GM08714 (cell line): Measurements from ENCODE around the gene ARL4A.

ENCODE experiments used
- H3K4me3 ChIP-seq: fragments of 200-500 bp; sonication (Bioruptor generic); 2 replicates; pipeline ENCODE4 v1.5.1; 2014; ENCODE audit warnings: mild to moderate bottlenecking, low read length, inconsistent platforms
- ZNF274 ChIP-seq: IDR thresholded peaks from 2 replicates; pipeline ENCODE4 v1.6.1; 2012; ENCODE audit warnings: mild to moderate bottlenecking, low read depth, low read length

ARL4A gene

DNA sequence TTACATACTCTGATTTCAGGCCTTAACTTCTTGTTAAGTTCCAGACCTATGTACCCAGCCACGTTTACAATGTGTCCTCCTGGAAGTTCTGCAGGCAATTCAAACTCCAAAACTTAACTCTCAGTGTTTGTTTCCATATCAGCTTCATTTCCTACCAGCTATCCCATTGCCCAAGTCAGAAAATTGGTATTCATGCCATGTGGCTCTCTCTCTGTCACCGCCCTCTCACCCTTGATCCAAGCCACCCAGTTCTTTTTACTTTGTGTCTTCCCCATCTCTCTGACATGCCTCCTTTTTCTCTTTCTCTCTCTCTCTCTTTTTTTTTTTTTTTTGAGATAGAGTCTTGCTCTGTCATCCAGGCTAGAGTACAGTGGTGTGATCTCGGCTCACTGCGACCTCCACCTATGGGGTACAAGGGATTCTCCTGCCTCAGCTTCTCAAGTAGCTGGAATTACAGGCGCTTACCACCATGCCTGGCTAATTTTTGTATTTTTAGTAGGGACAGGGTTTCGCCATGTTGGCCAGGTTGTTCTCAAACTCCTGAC, 33.9 kb downstream of the ARL4A start:
- no peak overlapping the region for H3K4me3 ChIP-seq
- no peak for TF ChIP-seq ZNF274

DNA sequence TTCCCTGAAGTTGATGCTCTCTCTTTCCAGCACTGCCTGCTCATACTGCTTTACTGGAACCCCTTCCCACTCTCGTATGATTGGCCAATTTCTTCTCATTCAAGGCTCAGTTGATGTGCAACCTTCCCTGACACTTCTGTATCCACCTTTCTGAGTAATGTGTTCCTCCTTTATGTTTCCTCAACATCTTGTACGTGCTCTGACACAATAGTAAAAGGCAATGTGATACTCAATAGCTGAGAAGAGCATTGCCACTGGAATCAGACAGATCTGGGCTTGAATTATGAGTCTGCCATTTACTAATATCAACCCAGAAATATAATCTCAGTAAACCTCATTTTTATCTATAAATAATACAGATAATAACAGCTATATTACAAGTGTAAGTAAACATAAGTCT, 34.7 kb downstream of the ARL4A start:
- TF ChIP-seq ZNF274, result no peak
- no peak overlapping the region for H3K4me3 ChIP-seq

DNA sequence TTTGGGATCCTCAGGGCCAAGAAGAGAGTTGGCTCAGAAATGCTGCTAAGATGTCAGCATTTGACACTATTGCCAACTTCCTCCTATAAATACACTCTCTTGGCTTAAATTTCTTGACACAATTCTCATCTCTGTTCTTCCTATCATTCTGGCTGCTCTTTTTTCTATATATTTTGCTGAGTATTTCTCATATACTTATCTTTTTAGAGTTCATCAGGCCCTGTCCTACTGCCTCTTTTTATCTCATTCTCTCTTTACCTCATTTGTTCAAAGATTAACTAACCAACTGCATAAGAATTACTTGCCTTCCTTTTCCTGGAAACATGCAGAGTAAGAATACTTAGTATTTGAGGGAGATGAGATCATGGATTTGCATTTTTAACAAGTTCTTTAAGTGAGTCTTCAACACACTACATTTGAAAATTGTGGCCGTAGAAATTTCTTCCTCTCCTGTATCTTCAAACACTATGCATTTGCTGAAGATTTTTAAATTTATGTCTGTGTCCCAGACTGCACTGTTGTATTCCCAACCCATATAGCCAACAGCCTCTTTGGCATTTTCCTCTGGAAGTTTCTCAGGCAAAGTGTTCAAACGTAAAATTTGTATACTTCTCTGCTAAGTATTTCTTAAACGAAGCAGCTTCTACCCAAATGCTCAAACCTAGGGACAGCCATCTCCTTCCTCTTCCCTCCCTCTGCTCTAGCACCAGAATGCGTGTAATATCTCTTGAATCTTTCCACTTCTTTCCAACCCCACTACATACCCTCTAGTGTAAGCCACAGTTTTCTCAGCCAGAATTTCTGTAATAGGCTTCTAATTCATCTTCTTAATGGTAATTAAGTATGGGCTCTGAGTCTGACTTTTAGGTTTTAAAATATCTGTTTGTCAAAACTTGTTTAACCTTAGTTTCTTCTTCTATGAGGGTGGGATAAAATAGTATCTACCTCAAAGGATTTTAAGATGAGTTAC, 35.5 kb downstream of the ARL4A start:
- no peak overlapping the region for H3K4me3 ChIP-seq
- TF ChIP-seq ZNF274, result no peak

DNA sequence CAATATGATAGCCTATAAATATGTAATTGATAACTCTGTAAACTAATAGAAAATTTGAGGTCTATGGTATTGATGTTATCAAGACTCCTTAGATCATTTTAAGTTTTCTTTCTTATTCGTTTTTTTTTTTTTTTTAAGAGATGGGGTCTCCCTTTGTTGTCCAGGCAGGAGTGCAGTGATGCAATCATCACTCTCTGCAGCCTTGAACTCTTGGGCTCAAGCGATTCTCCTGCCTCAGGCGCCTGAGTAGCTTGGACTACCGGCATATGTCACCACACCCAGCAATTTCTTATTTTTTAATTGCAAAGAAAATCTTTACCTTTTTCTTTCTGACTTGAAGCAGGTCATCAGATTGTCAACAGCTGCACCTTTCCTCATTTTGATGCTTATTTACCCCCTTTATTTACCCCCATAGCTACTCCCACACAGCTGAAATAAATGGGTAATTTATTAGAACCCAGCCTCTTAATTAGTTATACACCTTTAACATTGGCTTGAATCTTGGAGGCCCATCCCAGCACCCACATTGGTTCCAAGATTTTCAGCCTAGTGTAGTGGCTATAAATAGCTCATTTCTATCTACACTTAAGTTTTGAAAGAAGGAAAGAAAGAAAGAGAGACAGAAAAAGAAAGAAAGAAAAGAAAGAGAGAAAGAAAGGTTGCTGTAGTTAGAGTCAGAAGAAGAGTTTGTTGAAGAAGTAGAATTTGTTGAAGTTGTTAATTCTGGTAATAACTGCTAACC, 38.3 kb downstream of the ARL4A start:
- H3K4me3 ChIP-seq, result no peak overlapping the region
- no peak for TF ChIP-seq ZNF274

DNA sequence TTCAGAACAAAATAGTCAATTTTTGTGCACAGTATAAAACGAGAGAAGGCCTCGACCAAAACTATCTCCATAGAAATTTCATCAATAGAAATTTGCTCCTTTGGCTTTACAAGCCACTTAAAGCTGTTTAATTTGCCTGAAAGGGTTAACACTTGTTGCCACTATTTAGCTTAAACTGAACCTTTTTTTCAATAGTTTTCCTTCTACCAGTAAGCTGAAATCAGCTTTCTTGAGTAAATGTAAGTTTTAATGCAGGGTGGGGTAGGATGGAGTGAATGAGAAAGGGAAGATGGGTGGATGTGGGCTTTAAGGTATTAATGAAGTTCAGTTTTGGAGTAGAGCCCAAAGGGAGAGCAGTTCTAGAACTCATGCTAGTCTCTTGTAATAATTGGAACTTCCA, 39.5 kb downstream of the ARL4A start:
- TF ChIP-seq ZNF274, result no peak
- no peak overlapping the region for H3K4me3 ChIP-seq

DNA sequence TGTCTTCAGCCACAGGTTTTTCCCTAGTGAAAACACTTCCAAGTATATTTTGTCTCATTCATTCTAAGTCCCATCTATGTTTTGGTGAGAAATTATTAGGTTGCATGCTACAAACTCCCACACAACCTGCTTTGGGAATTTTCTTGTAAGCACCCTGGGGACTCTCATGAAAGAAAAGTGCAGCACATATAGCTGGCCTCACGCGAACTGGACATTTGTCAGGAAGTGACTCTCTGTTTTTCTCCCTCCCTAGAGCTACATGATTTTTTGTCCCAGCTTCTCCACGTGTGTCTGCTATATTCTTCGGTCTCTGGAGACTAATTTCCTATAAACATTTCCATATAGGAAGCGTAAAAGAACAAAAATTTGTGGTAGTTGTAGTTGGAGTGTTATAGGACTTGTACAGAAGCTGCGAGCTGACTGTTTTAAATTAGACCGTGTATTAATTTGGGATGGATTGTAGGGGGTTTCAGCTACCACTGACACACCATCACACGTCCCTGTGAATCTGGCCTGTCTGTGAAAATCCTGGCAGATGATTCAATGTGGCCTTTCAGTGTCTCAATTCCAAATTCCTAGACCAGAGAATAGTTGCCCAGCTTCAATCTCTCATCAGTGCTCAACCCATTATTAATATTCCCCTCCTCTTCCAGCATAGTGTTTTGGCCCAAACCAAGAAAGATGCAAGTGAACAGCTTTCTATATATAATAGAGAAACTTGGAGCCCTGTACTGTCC, 40.2 kb downstream of the ARL4A start:
- no peak overlapping the region for H3K4me3 ChIP-seq
- TF ChIP-seq ZNF274, result no peak

DNA sequence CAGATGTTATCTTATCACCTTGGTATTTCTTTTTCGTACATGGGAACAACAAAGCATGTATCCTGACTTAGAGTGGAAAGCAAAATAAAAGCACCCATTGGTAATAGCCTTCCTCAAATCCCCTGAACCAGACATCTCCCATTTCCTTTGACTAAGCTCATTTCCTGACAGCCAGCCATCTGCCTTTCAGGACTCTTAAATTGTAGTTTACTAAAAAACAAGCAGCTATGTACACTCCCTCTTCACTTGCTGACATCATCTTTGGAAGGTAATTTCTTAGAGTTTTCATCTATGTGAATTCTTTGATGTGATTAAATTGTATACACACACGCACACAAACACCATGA, 40.7 kb downstream of the ARL4A start:
- no peak overlapping the region for H3K4me3 ChIP-seq
- no peak for TF ChIP-seq ZNF274

DNA sequence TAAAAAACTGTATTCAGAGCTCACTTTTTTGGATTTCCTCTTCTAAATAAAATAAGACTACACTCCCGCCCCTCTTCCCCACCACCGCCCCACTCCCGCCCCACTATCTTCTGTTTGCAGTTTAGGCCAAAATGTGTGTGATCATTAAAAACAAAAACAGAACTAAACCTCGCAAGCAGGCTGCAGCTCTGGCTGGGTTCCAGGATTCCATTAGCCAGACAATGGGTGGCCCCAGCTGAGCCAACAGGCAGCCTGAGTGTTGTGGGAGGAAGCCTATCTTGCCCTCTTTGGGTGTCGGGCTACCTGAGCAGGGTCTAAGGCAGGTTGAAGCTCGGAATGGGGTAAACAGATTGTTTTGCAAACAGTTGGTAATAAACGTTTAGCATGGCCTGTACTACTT, 41.7 kb downstream of the ARL4A start:
- no peak for TF ChIP-seq ZNF274
- no peak overlapping the region for H3K4me3 ChIP-seq

DNA sequence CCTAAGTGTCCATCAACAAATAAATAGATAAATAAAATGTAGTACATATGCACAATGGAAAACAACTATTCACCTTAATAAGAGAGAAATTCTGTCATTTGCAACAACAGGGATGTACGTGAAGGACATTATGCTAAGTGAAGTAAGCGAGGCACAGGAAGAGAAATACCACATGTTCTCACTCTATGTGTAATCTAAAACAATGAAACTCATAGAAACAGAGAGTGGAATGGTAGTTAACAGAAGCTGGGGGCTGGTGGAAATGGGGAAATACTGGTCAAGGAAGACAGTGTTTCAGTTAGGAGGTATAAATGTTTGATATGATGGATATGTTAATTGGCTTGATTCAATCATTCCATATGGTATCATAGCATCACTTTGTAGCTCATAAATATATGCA, 43.1 kb downstream of the ARL4A start:
- no peak overlapping the region for H3K4me3 ChIP-seq
- no peak for TF ChIP-seq ZNF274

DNA sequence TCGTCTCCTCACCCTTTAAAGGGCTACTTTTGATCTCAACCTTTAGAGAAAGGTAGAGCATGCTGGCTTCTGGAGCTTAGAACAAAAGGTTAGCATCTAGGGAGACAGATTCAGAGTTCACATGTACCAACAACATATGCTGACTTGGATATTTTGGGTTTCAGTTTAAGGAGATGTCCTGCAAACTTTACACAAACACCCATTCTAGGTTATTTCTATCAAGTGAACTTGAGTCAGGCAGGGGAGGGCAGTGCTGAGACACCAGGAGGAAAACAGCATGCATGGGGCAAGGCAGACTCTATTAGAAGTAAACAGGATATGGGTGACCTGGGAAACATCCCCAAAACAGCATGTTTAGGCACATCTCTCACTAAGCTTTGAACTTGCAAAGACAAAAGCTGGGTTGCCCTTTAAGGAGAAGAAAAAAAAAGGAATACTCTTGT, 43.8 kb downstream of the ARL4A start:
- TF ChIP-seq ZNF274, result no peak
- no peak overlapping the region for H3K4me3 ChIP-seq

DNA sequence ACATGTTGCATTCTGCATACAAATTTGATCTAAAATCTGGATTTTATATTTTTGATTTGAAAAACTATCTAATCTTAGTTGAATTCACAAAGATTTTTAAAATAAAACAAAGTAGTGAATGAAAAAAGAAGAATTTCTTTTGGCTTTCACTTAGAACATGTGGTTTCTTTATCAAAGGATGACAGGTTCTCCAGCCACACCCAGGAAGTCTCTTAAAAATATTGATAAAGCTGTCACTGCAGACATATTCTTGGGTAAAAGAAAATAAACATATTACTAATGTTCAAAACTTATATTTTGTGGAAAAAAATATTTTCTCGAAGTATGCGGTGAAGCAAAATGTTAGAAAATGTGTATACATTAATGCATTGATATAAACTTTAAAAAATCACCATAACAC, 44.3 kb downstream of the ARL4A start:
- TF ChIP-seq ZNF274, result no peak

DNA sequence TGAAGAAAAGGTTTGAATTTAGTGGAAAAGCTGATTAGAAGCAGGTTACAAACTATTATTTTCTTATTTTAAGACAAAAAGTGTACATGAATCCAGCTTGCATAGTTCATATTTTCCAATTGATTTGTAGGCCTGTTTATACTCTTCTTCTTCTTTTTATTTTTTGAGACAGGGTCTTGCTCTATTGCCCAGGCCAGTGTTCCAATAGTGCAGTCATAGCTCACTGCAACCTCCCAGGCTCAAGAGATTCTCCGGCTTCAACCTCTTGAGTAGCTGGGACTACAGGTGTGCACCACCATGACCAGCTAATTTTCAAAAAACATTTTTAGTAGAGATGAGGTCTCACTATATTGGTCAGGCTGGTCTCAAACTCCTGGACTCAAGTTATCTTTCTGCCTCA, 45.0 kb downstream of the ARL4A start:
- no peak for TF ChIP-seq ZNF274
- H3K4me3 ChIP-seq, result no peak overlapping the region

More for the DNA sequence above, 44.3 kb downstream of the ARL4A start:
- H3K4me3 ChIP-seq, result no peak overlapping the region

DNA sequence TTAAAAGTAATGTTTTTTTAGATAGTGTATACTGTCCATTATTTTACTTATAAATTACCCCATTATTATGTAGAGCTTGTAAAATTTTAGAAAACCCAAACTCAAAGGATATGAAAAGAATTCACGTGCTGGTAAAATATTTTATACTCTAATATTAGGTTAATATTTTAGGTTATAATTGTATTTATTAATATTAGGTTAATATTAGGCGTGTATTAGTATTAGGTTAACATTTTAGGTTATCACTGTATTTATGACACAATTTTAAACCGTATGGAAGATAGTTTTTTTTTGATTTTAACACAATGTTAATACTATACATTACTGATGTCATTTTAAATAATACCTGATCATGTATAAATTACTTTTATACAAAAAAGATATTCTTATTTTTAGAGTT, 48.5 kb downstream of the ARL4A start:
- no peak for TF ChIP-seq ZNF274
- H3K4me3 ChIP-seq, result no peak overlapping the region

DNA sequence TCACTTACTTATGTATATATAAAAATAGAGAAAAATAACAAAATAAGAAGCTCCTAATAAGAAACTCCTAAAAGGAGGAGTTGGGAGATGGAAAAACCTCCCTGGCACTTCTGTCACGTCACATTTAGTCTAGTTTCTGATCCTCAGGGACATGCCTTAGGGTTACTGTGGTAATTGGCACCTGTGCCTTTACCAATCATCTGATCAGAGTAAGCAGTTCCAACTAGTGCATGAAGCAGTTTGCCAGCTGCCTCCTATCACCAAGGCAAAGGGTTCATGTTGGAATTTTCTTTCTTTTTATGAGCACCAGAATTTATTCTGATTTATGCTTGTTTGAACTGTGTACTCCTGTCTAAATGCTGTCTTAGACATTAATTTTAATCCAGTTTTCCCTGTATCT, 49.9 kb downstream of the ARL4A start:
- no peak overlapping the region for H3K4me3 ChIP-seq
- no peak for TF ChIP-seq ZNF274
